B cell (primary cell): ENCODE results near the gene BRDT. TPM values are rescaled to one million over a fixed set of nuclear protein-coding genes. Genes with fewer than 3 reads are reported as not detected.

Experiments used
- ATAC-seq: fragments of 200-7000 bp; cut with Tn5 transposase; one replicate; pipeline ENCODE4 v1.10.0; 2021; ENCODE audit warnings: low read depth, mild to moderate bottlenecking, moderate number of reproducible peaks, moderate library complexity
- CTCF ChIA-PET: fragments of 350-600 bp; sonication (Branson Sonifier 250); formaldehyde crosslinking; loops from one replicate; lab custom pipeline; 2021; ENCODE audit warnings: antibody characterized with exemption, inconsistent platforms; lab: Charles Lee
- POLR2A ChIA-PET: fragments of 350-600 bp; sonication (Branson Sonifier 250); formaldehyde crosslinking; loops from one replicate; lab custom pipeline; 2021; ENCODE audit warnings: antibody characterized with exemption; lab: Charles Lee
- DNase-seq: peaks from one replicate; pipeline ENCODE4 v3.0.0; 2013
- H2AFZ ChIP-seq: 2 replicates; pipeline ENCODE4 v1.6.1; 2012; ENCODE audit warnings: mild to moderate bottlenecking, low read depth, low read length; ENCODE audit not compliant: insufficient read depth, poor library complexity, severe bottlenecking
- H3K27ac ChIP-seq, 2 donors: 1 replicate in 1 of 2; 2 replicates in 1 of 2; pipeline ENCODE4 v1.5.1; 2012 to 2013; ENCODE audit warnings: low read length in 2 of 2, mild to moderate bottlenecking in 2 of 2, moderate library complexity in 1 of 2
- H3K27me3 ChIP-seq, 4 experiments: fragments of 200-600 bp in 1 of 4; sonication (generic) in 1 of 4; replicated peaks in 1 of 4; 1 replicate in 2 of 4; 2 replicates in 2 of 4; pipeline versions ENCODE4 v1.6.1 to v1.7.0; 2013 to 2016; ENCODE audit warnings: low read length in 3 of 4, mild to moderate bottlenecking in 2 of 4, mixed read lengths in 1 of 4, moderate library complexity in 1 of 4; ENCODE audit not compliant: insufficient read depth in 4 of 4, control insufficient read depth in 3 of 4; ENCODE audit errors: control extremely low read depth in 1 of 4
- H3K36me3 ChIP-seq, 2 experiments: replicated peaks in 1 of 2; 1 replicate in 1 of 2; 2 replicates in 1 of 2; pipeline versions ENCODE4 v1.6.1 to v1.7.1; 2013; ENCODE audit warnings: low read length in 1 of 2; ENCODE audit not compliant: insufficient read depth in 2 of 2, control insufficient read depth in 1 of 2; ENCODE audit errors: control extremely low read depth in 1 of 2, extremely low read depth in 1 of 2
- H3K4me1 ChIP-seq, 2 donors: fragments of 200-600 bp in 1 of 2; sonication (generic) in 1 of 2; 1 replicate in 1 of 2; 2 replicates in 1 of 2; pipeline versions ENCODE4 v1.5.1 to v1.6.1; 2013 to 2017; ENCODE audit warnings: low read length in 2 of 2; ENCODE audit not compliant: control insufficient read depth in 2 of 2, insufficient read depth in 2 of 2
- H3K4me2 ChIP-seq: replicated peaks from 2 replicates; pipeline ENCODE3; 2012; ENCODE audit warnings: mild to moderate bottlenecking, low read depth, low read length; ENCODE audit not compliant: poor library complexity, severe bottlenecking
- H3K4me3 ChIP-seq, 5 experiments: fragments of 200-600 bp in 1 of 5; sonication (generic) in 1 of 5; 1 replicate in 3 of 5; 2 replicates in 2 of 5; pipeline versions ENCODE4 v1.5.1 to v1.7.0; 2011 to 2016; ENCODE audit warnings: low read length in 4 of 5, mild to moderate bottlenecking in 4 of 5, low read depth in 2 of 5, control low read depth in 1 of 5, moderate library complexity in 1 of 5; ENCODE audit not compliant: insufficient read depth in 1 of 5; ENCODE audit errors: control extremely low read depth in 1 of 5, extremely low read depth in 1 of 5
- H3K79me2 ChIP-seq: fragments of 200-600 bp; sonication (generic); one replicate; pipeline ENCODE4 v1.6.0; 2016; ENCODE audit warnings: low read length; ENCODE audit not compliant: control insufficient read depth, insufficient read depth
- H3K9ac ChIP-seq: fragments of 200-600 bp; sonication (generic); 2 replicates; pipeline ENCODE4 v1.6.1; 2017; ENCODE audit warnings: mild to moderate bottlenecking, low read length, moderate library complexity
- H3K9me3 ChIP-seq, 3 donors: one replicate each; pipeline versions ENCODE4 v1.6.1 to v1.7.1; 2013; ENCODE audit warnings: low read length in 2 of 3; ENCODE audit not compliant: control insufficient read depth in 2 of 3, insufficient read depth in 1 of 3; ENCODE audit errors: control extremely low read depth in 1 of 3
- H4K20me1 ChIP-seq: 2 replicates; pipeline ENCODE4 v1.6.0; 2012; ENCODE audit warnings: mild to moderate bottlenecking, low read length; ENCODE audit not compliant: insufficient read depth, control insufficient read depth, poor library complexity, severe bottlenecking
- H3K27ac Mint-ChIP-seq: one replicate; pipeline ENCODE4 v1.8.0; 2021; ENCODE audit warnings: mixed read lengths
- H3K27me3 Mint-ChIP-seq: one replicate; pipeline ENCODE4 v1.8.0; 2021; ENCODE audit warnings: mixed read lengths
- H3K4me1 Mint-ChIP-seq: one replicate; pipeline ENCODE4 v1.8.0; 2021; ENCODE audit warnings: mixed read lengths
- H3K4me3 Mint-ChIP-seq: one replicate; pipeline ENCODE4 v1.8.0; 2021; ENCODE audit warnings: mixed read lengths
- H3K9me3 Mint-ChIP-seq: one replicate; pipeline ENCODE4 v1.8.0; 2022; ENCODE audit warnings: mixed read lengths; ENCODE audit not compliant: insufficient read depth
- CTCF ChIP-seq: fragments of 200-600 bp; IDR thresholded peaks from one replicate; pipeline ENCODE4 v1.8.0; 2022; ENCODE audit warnings: antibody characterized with exemption, mild to moderate bottlenecking
- EZH2 ChIP-seq: IDR thresholded peaks from 2 replicates; pipeline ENCODE4 v1.6.1; 2012; ENCODE audit warnings: borderline replicate concordance, low read depth, mild to moderate bottlenecking, moderate library complexity, low read length; ENCODE audit not compliant: insufficient read depth, poor library complexity, severe bottlenecking
- WGBS: methylation state at CpG from one replicate; pipeline ENCODE4 v1.1.5; 2013; ENCODE audit warnings: missing lambda C conversion rate; ENCODE audit not compliant: insufficient coverage; 5-methylcytosine and 5-hydroxymethylcytosine counted together
- intact Hi-C: fragments of 100-400 bp; cut with micrococcal nuclease; formaldehyde crosslinking; loops from one replicate; pipeline ENCODE4 v1.10.0; 2022
- polyA plus RNA-seq: library from polyadenylated mRNA; depleted of rRNA; stranded (reverse); fragments of >200 nt; gene quantifications from 2 replicates; pipeline ENCODE4 v1.2.3, GENCODE V29; 2012
- total RNA-seq, 2 donors: library from RNA; stranded (reverse); fragments of 120-200 nt in 1 of 2; gene quantifications; 1 replicate in 1 of 2; 2 replicates in 1 of 2; pipeline versions ENCODE4 v1.2.3 to v1.2.4, GENCODE V29; 2013 to 2022

The BRDT gene
- total and polyA plus RNA-seq, 2 donors (not counting 1 experiment from before 2014, with no cell fraction given): not detected

- Histone ChIP-seq H4K20me1 (no peaks in the 10 kb centered on the region), H3K36me3 (no peaks in the 10 kb centered on the region), H3K4me2 (no peak overlapping the region), H3K27me3 (no peaks in the 10 kb centered on the region), H3K9me3 (no peaks in the 10 kb centered on the region), H3K27ac (no peak overlapping the region), H3K79me2 (no peaks in the 10 kb centered on the region), H3K9ac (no peak overlapping the region), H3K4me3 (no peak overlapping the region), H2AFZ (no peak overlapping the region), H3K4me1 (no peaks in the 10 kb centered on the region)
- Mint-ChIP-seq H3K27ac (no peak overlapping the region), H3K27me3 (no peaks in the 10 kb centered on the region), H3K9me3 (no peaks in the 10 kb centered on the region), H3K4me3 (no peak overlapping the region), H3K4me1 (no peaks in the 10 kb centered on the region)
- intact Hi-C loops: no loop called here
- ATAC-seq (no peak), DNase-seq (no peak)
- no peak for TF ChIP-seq EZH2
- TF ChIP-seq CTCF: no peak
- ChIA-PET POLR2A (no interaction called here), CTCF (interaction anchor here (0.8 kb wide), 1 partner anchor 18 kb away, joined by 3 read pairs; no protein-coding TSS in a partner anchor)
- no CpG with 5 or more reads among the region's 7 CpGs for WGBS
These were observed 30.2 kb downstream of the BRDT start for GRCh38 chr1:91979383-91979782.

- TF ChIP-seq EZH2 (no peak), CTCF (no peak)
- Histone ChIP-seq H3K9me3 (no peaks in the 10 kb centered on the region), H2AFZ (no peak overlapping the region), H3K27ac (no peak overlapping the region), H3K4me3 (no peak overlapping the region), H3K36me3 (no peaks in the 10 kb centered on the region), H3K4me1 (no peaks in the 10 kb centered on the region), H3K79me2 (no peaks in the 10 kb centered on the region), H3K27me3 (no peaks in the 10 kb centered on the region), H3K9ac (no peak overlapping the region), H3K4me2 (no peak overlapping the region), H4K20me1 (no peaks in the 10 kb centered on the region)
- Mint-ChIP-seq H3K4me3 (no peak overlapping the region), H3K4me1 (no peaks in the 10 kb centered on the region), H3K27me3 (no peaks in the 10 kb centered on the region), H3K27ac (no peak overlapping the region), H3K9me3 (no peaks in the 10 kb centered on the region)
- ATAC-seq: no peak
- WGBS: no CpG with 5 or more reads among the region's 3 CpGs
- ChIA-PET POLR2A (no interaction called here), CTCF (no interaction called here)
- intact Hi-C loops: no loop called here
- DNase-seq: no peak
These were observed 31.5 kb downstream of the BRDT start for GRCh38 chr1:91980663-91981062.
